PC-3 (cell line): ENCODE data around the gene ADGRL3.
"Not testable (repeated sequence)": the region's sequence is repeated elsewhere in the genome, so short reads cannot be mapped to it uniquely, and the experiment has no call there.

Source experiments
- EZH2 ChIP-seq: fragments of 300-600 bp; sonication (generic); IDR thresholded peaks from one replicate; pipeline ENCODE4 v1.6.1; 2017; ENCODE audit warnings: antibody characterized with exemption, mild to moderate bottlenecking, low read length; ENCODE audit not compliant: unreplicated experiment
- TF ChIP-seq, protein P1 (sequence below): fragments of 300-600 bp; sonication (generic); conservative IDR thresholded peaks from 2 replicates; pipeline ENCODE4 v1.5.1; 2017; ENCODE audit warnings: antibody characterized with exemption, low read depth, mild to moderate bottlenecking, low read length

DNA sequence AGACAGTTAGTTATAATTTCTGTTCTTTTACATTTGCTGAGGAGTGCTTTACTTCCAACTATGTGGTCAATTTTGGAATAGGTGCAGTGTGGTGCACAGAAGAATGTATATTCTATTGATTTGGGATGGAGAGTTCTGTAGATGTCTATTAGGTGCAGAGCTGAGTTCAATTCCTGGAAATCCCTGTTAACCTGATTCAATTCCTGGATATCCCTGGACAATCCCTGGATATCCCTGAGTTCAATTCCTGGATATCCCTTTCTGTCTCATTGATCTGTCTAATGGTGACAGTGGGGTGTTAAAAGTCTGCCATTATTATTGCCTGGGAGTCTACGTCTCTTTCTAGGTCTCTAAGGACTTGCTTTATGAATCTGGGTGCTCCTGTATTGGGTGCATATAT is 557.9 kb downstream of the ADGRL3 start:
- TF ChIP-seq, protein P1, sequence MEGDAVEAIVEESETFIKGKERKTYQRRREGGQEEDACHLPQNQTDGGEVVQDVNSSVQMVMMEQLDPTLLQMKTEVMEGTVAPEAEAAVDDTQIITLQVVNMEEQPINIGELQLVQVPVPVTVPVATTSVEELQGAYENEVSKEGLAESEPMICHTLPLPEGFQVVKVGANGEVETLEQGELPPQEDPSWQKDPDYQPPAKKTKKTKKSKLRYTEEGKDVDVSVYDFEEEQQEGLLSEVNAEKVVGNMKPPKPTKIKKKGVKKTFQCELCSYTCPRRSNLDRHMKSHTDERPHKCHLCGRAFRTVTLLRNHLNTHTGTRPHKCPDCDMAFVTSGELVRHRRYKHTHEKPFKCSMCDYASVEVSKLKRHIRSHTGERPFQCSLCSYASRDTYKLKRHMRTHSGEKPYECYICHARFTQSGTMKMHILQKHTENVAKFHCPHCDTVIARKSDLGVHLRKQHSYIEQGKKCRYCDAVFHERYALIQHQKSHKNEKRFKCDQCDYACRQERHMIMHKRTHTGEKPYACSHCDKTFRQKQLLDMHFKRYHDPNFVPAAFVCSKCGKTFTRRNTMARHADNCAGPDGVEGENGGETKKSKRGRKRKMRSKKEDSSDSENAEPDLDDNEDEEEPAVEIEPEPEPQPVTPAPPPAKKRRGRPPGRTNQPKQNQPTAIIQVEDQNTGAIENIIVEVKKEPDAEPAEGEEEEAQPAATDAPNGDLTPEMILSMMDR = not testable (repeated sequence)
- not testable (repeated sequence) for TF ChIP-seq EZH2
